ES-I3 (cell line): ENCODE data around the gene OR13G1.
A peak's percentile ranks its signal among the peaks of the same experiment; 100 is the strongest.

ENCODE experiments used
- H3K36me3 ChIP-seq: 2 replicates; pipeline ENCODE4 v1.6.1; 2013; ENCODE audit warnings: mild to moderate bottlenecking, low read length, control low read depth, moderate library complexity; ENCODE audit not compliant: insufficient read depth
- H3K4me1 ChIP-seq: 2 replicates; pipeline ENCODE4 v1.6.1; 2013; ENCODE audit warnings: mild to moderate bottlenecking, control low read depth, low read length; ENCODE audit not compliant: insufficient read depth
- H3K9ac ChIP-seq: 2 replicates; pipeline ENCODE4 v1.6.1; 2013; ENCODE audit warnings: low read depth, mild to moderate bottlenecking, low read length, moderate library complexity
- H3K9me3 ChIP-seq: 2 replicates; pipeline ENCODE4 v1.6.1; 2013; ENCODE audit warnings: mild to moderate bottlenecking, low read length, moderate library complexity; ENCODE audit not compliant: control insufficient read depth, insufficient read depth

Gene OR13G1

DNA sequence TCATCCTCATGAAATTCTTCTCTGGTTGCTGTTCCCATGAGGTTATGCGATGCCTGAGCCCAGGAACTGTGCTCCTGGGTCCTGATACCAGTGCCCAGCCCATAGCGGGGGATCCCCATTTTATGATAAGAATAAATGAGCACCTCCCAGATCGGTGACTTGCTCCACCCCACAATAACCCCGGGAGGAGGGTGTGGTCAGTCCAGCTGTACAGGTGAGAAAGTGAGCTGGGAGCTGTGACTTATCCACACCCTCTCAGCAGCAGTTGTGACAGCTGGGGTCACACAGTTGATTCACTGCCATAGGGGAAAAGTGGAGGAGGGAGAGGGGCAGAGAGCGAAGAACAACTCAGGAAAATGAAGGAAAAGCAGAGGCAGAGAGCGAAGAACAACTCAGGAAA lies 40.8 kb downstream of the OR13G1 start:
- no peaks in the 10 kb centered on the region for H3K9me3 ChIP-seq

DNA sequence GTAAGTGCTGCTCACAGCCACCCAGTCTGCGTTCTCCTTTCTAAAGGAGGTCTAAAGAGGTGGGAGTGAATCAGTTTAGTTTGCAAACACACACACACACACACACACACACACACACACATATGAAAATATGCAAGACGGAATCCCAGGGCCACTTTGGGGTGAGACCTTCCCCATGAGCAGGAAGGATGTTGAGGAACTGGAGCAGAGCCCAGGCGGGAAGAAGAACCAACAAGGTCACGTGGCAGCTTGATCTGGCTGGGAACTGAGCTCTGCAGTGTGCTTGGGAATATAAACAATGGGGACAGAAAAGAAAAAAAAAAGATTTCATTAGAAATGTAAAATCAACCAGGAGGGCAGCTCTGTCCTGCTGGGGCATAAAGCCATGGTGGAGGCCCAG lies 41.5 kb downstream of the OR13G1 start:
- Histone ChIP-seq H3K9me3 (no peaks in the 10 kb centered on the region), H3K36me3 (no peaks in the 10 kb centered on the region), H3K4me1 (peaks cover 3% of the 10 kb centered on the region; the same call in 1 of the 2 replicates), H3K9ac (no peak overlapping the region)

More for the DNA sequence above, 40.8 kb downstream of the OR13G1 start:
- H3K4me1 ChIP-seq, result peaks cover 3% of the 10 kb centered on the region; the same call in 1 of the 2 replicates
- no peaks in the 10 kb centered on the region for H3K36me3 ChIP-seq
- peak overlapping the region; percentile 74; the same call in 1 of the 2 replicates for H3K9ac ChIP-seq

DNA sequence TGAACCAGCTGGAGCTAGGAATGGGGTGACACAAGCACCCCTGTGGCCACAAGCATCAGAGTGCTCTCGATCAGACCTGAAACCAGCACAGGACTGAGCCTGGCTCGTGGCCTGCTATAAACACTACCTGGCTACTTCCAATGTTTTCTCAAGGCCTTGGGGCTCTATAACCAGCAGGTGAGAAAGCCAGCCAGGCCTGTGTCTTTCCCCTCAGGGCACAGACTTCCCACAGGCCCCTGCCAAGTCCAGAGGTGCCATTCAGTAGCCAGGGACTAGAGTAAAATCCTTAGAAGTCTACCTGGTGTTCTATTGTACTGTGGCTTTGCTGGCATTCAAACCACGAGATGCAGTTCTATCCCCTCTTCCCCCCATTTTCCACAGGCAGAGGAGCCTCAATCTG lies 51.6 kb downstream of the OR13G1 start:
- no peaks in the 10 kb centered on the region for H3K36me3 ChIP-seq
- no peaks in the 10 kb centered on the region for H3K9me3 ChIP-seq
- no peaks in the 10 kb centered on the region for H3K4me1 ChIP-seq
- no peak overlapping the region for H3K9ac ChIP-seq
